22Rv1 (cell line): ENCODE results near the gene SCAMP2.
A peak's percentile ranks its signal among the peaks of the same experiment; 100 is the strongest.

Experiments used
- H3K27ac ChIP-seq: fragments of 450-650 bp; 2 replicates; pipeline ENCODE4 v1.5.1; 2017
- ZFX ChIP-seq: fragments of 450-650 bp; IDR thresholded peaks from 2 replicates; pipeline ENCODE4 v1.6.1; 2017; ENCODE audit warnings: antibody characterized with exemption, borderline replicate concordance
- TF ChIP-seq, protein P1 (sequence below): fragments of 450-650 bp; IDR thresholded peaks from 2 replicates; pipeline ENCODE4 v1.5.1; 2017; ENCODE audit warnings: mild to moderate bottlenecking

The SCAMP2 gene

DNA sequence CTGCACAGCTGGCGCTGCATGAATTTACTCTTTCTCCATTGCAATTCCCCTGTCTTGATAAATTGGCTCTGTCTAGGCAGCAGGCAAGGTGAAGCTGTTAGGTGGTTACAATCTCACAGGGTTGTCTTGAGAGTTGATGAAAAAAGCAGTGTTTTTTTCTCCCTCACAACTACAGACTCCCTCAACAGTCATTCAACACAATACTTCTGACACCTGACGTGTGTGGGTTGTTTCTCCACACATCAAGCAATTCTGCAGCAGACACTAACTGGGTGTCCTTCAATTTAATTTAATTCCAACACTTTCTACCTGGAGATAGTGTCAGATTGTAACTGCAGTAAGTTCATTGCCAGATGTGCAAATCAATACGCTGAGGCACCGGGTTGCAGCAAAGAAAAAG lies 5.1 kb upstream of the SCAMP2 start:
- TF ChIP-seq ZFX, result no peak
- TF ChIP-seq, protein P1, sequence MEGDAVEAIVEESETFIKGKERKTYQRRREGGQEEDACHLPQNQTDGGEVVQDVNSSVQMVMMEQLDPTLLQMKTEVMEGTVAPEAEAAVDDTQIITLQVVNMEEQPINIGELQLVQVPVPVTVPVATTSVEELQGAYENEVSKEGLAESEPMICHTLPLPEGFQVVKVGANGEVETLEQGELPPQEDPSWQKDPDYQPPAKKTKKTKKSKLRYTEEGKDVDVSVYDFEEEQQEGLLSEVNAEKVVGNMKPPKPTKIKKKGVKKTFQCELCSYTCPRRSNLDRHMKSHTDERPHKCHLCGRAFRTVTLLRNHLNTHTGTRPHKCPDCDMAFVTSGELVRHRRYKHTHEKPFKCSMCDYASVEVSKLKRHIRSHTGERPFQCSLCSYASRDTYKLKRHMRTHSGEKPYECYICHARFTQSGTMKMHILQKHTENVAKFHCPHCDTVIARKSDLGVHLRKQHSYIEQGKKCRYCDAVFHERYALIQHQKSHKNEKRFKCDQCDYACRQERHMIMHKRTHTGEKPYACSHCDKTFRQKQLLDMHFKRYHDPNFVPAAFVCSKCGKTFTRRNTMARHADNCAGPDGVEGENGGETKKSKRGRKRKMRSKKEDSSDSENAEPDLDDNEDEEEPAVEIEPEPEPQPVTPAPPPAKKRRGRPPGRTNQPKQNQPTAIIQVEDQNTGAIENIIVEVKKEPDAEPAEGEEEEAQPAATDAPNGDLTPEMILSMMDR, result no peak
- H3K27ac ChIP-seq, result no peak overlapping the region

DNA sequence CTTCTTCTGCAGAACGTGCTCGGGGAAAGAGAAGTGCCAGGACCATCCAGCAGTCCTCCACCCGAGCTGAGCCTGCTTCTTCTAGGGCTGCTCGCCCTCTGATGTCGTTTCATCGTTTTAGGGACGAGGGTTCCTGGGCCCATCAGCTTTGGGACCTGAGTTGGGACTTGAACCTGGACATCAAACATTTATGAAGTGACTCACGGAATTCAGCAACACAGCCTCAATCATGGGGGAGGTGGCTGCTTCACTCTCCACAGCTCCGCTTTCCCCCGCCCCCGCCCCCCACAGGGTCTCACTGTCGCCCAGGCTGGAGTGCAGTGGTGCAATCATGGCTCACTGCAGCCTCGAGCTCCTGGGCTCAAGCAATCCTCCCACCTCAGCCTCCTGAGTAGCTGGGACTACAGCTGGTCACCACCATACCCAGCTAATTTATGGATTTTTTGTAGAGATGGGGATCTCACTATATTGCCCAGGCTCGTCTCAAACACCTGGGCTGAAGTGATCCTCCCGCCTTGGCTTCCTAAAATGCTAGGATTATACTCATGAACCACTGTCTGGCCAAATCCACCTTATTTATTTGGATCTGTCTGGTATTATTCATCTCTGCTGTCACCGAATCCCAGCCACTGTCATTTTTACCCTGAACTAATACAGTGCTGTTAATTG lies 725 bp upstream of the SCAMP2 start:
- peak overlapping the region; percentile 73 for H3K27ac ChIP-seq
- no peak for TF ChIP-seq ZFX

GRCh38 chr15:74872702-74873035 lies 496 bp downstream of the SCAMP2 start:
- peak overlapping the region; percentile 73 for H3K27ac ChIP-seq
- no peak for TF ChIP-seq ZFX
- TF ChIP-seq, protein P1, result no peak

GRCh38 chr15:74870436-74871215 lies 2.5 kb downstream of the SCAMP2 start:
- no peak for TF ChIP-seq ZFX
- TF ChIP-seq, protein P1, result no peak
- no peak overlapping the region for H3K27ac ChIP-seq

GRCh38 chr15:74869726-74870407 lies 3.3 kb downstream of the SCAMP2 start:
- no peak for TF ChIP-seq ZFX
- TF ChIP-seq, protein P1, result no peak
- H3K27ac ChIP-seq, result no peak overlapping the region

DNA sequence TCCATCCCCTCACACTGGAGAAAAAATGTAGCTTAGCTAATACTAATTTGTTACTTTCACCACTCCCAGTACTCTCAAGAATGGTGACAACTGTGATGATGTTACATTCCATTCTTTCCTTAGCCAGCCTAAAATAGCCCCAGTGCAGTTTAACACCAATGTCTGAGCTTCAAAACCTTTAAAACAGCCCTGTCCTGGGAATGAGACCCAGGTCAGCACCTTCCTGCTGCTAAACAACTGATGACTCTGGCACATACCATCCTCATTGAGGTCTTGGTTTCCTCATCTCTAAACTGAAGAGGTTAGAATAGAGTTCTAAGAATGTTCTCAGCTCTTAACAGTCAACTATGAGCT lies 3.8 kb downstream of the SCAMP2 start:
- H3K27ac ChIP-seq, result no peak overlapping the region
- TF ChIP-seq ZFX, result no peak
- TF ChIP-seq, protein P1, result no peak

- no peak overlapping the region for H3K27ac ChIP-seq
- TF ChIP-seq, protein P1, result no peak
- no peak for TF ChIP-seq ZFX
Observed at GRCh38 chr15:74868059-74868458, 5.1 kb downstream of the SCAMP2 start.
